H9 (cell line): ENCODE data around the gene FARP1. TPM values are rescaled to one million over a fixed set of nuclear protein-coding genes. Genes with fewer than 3 reads are reported as not detected.
A peak's percentile ranks its signal among the peaks of the same experiment; 100 is the strongest.

Source experiments
- DNase-seq: peaks from one replicate; pipeline ENCODE4 v3.0.0-alpha.2; 2017
- H2AFZ ChIP-seq: one replicate; pipeline ENCODE4 v1.6.1; 2013; ENCODE audit warnings: mild to moderate bottlenecking, low read length, control low read depth, moderate library complexity
- H2AK5ac ChIP-seq: 2 replicates; pipeline ENCODE4 v1.6.1; 2013; ENCODE audit warnings: low read length, control low read depth, mixed read lengths; ENCODE audit not compliant: insufficient read length
- H2BK120ac ChIP-seq: one replicate; pipeline ENCODE4 v1.6.1; 2013; ENCODE audit warnings: low read depth, mild to moderate bottlenecking, low read length, control low read depth, inconsistent platforms; ENCODE audit not compliant: poor library complexity, severe bottlenecking
- H2BK12ac ChIP-seq: 2 replicates; pipeline ENCODE4 v1.6.1; 2013; ENCODE audit warnings: low read length, control low read depth, mixed read lengths, low read depth; ENCODE audit not compliant: insufficient read length
- H2BK15ac ChIP-seq: 2 replicates; pipeline ENCODE4 v1.6.1; 2013; ENCODE audit warnings: low read depth, low read length, control low read depth
- H2BK20ac ChIP-seq: one replicate; pipeline ENCODE4 v1.6.1; 2013; ENCODE audit warnings: low read depth, mild to moderate bottlenecking, low read length, control low read depth, inconsistent platforms; ENCODE audit not compliant: poor library complexity, severe bottlenecking
- H2BK5ac ChIP-seq: 2 replicates; pipeline ENCODE4 v1.6.1; 2013; ENCODE audit warnings: low read length, control low read depth, mixed read lengths; ENCODE audit not compliant: insufficient read length
- H3K14ac ChIP-seq: 2 replicates; pipeline ENCODE4 v1.6.1; 2013; ENCODE audit warnings: low read length, control low read depth; ENCODE audit not compliant: insufficient read depth
- H3K18ac ChIP-seq: 2 replicates; pipeline ENCODE4 v1.6.1; 2013; ENCODE audit warnings: low read depth, mild to moderate bottlenecking, mixed read lengths, low read length, control low read depth; ENCODE audit not compliant: insufficient read length
- H3K23ac ChIP-seq: 2 replicates; pipeline ENCODE4 v1.6.1; 2013; ENCODE audit warnings: low read length, control low read depth, mixed read lengths, low read depth; ENCODE audit not compliant: insufficient read length
- H3K23me2 ChIP-seq: 2 replicates; pipeline ENCODE4 v1.6.1; 2013; ENCODE audit warnings: low read depth, mild to moderate bottlenecking, mixed read lengths, low read length, control low read depth; ENCODE audit not compliant: insufficient read length, poor library complexity, severe bottlenecking
- H3K27ac ChIP-seq: 2 replicates; pipeline ENCODE4 v1.5.1; 2013; ENCODE audit warnings: low read length, control low read depth, mixed read lengths, low read depth; ENCODE audit not compliant: insufficient read length
- H3K27me3 ChIP-seq: 2 replicates; pipeline ENCODE4 v1.6.1; 2013; ENCODE audit warnings: low read length, control low read depth, inconsistent platforms; ENCODE audit not compliant: insufficient read depth
- H3K4ac ChIP-seq: 2 replicates; pipeline ENCODE4 v1.6.1; 2013; ENCODE audit warnings: low read depth, mild to moderate bottlenecking, control low read depth, inconsistent platforms, low read length, moderate library complexity
- H3K4me1 ChIP-seq: 2 replicates; pipeline ENCODE4 v1.6.1; 2013; ENCODE audit warnings: low read length, control low read depth, inconsistent platforms; ENCODE audit not compliant: insufficient read depth
- H3K4me2 ChIP-seq: 2 replicates; pipeline ENCODE4 v1.6.1; 2013; ENCODE audit warnings: low read length, control low read depth, mixed read lengths; ENCODE audit not compliant: insufficient read length, insufficient read depth
- H3K56ac ChIP-seq: 2 replicates; pipeline ENCODE4 v1.6.1; 2013; ENCODE audit warnings: low read depth, mild to moderate bottlenecking, mixed read lengths, low read length, control low read depth; ENCODE audit not compliant: insufficient read length
- H3K79me1 ChIP-seq: 2 replicates; pipeline ENCODE4 v1.6.1; 2013; ENCODE audit warnings: low read depth, mild to moderate bottlenecking, moderate library complexity, low read length, control low read depth, inconsistent platforms; ENCODE audit not compliant: insufficient read depth, poor library complexity, severe bottlenecking
- H3K79me2 ChIP-seq: 2 replicates; pipeline ENCODE4 v1.6.1; 2013; ENCODE audit warnings: low read length, control low read depth, inconsistent platforms; ENCODE audit not compliant: insufficient read depth
- H3K9ac ChIP-seq: 2 replicates; pipeline ENCODE4 v1.6.1; 2013; ENCODE audit warnings: low read length, control low read depth, mixed read lengths; ENCODE audit not compliant: insufficient read length; ENCODE audit errors: extremely low read depth
- H3K9me3 ChIP-seq: one replicate; pipeline ENCODE4 v1.6.1; 2013; ENCODE audit warnings: low read depth, low read length, inconsistent platforms; ENCODE audit not compliant: control insufficient read depth
- H3T11ph ChIP-seq: one replicate; pipeline ENCODE4 v1.6.1; 2013; ENCODE audit warnings: mild to moderate bottlenecking, low read length, control low read depth, inconsistent platforms
- H4K20me1 ChIP-seq: one replicate; pipeline ENCODE4 v1.6.1; 2013; ENCODE audit not compliant: control insufficient read depth, insufficient read length, insufficient read depth
- H4K5ac ChIP-seq: 2 replicates; pipeline ENCODE4 v1.6.1; 2013; ENCODE audit warnings: low read depth, mild to moderate bottlenecking, mixed read lengths, low read length, control low read depth; ENCODE audit not compliant: insufficient read length
- H4K8ac ChIP-seq: replicated peaks from 2 replicates; pipeline ENCODE4 v1.6.1; 2013; ENCODE audit warnings: low read length, control low read depth, mixed read lengths, low read depth; ENCODE audit not compliant: insufficient read length
- H4K91ac ChIP-seq: 2 replicates; pipeline ENCODE4 v1.6.1; 2013; ENCODE audit warnings: low read depth, mild to moderate bottlenecking, moderate library complexity, mixed read lengths, low read length, control low read depth; ENCODE audit not compliant: insufficient read length
- H3K27ac Mint-ChIP-seq, 3 experiments: 2 replicates in 2 of 3; 3 replicates in 1 of 3; pipeline ENCODE4 v1.8.0; 2020 to 2021; ENCODE audit warnings: mixed read lengths in 3 of 3, mild to moderate bottlenecking in 1 of 3, moderate library complexity in 1 of 3
- H3K27me3 Mint-ChIP-seq: 2 replicates; pipeline ENCODE4 v1.8.0; 2021; ENCODE audit warnings: low read depth, mild to moderate bottlenecking, moderate library complexity, mixed read lengths
- H3K36me3 Mint-ChIP-seq, 3 experiments: 2 replicates in 2 of 3; 3 replicates in 1 of 3; pipeline ENCODE4 v1.8.0; 2020 to 2021; ENCODE audit warnings: low read depth in 3 of 3, mixed read lengths in 3 of 3; ENCODE audit not compliant: insufficient read depth in 1 of 3
- H3K4me1 Mint-ChIP-seq, 2 experiments: 2 replicates each; pipeline ENCODE4 v1.8.0; 2020; ENCODE audit warnings: mixed read lengths in 2 of 2
- H3K4me3 Mint-ChIP-seq, 2 experiments: 2 replicates in 1 of 2; 3 replicates in 1 of 2; pipeline ENCODE4 v1.8.0; 2020 to 2021; ENCODE audit warnings: mild to moderate bottlenecking in 2 of 2, mixed read lengths in 2 of 2, moderate library complexity in 1 of 2
- H3K9me3 Mint-ChIP-seq, 2 experiments: 2 replicates in 1 of 2; 3 replicates in 1 of 2; pipeline ENCODE4 v1.8.0; 2020; ENCODE audit warnings: mild to moderate bottlenecking in 2 of 2, mixed read lengths in 2 of 2, moderate library complexity in 1 of 2
- CTCF ChIP-seq: fragments of 200-600 bp; sonication (generic); conservative IDR thresholded peaks from 3 replicates; pipeline ENCODE4 v1.8.0; 2021; ENCODE audit warnings: antibody characterized with exemption, mild to moderate bottlenecking
- WGBS: extraction: QIAGEN DNeasy Blood & Tissue Kit; methylation state at CpG from one replicate; pipeline ENCODE4 v1.1.7; 2013; ENCODE audit warnings: missing lambda C conversion rate, low lambda C conversion rate, mixed read lengths; ENCODE audit not compliant: insufficient read length; ENCODE audit errors: extremely low coverage; 5-methylcytosine and 5-hydroxymethylcytosine counted together
- total RNA-seq: library from RNA; stranded (reverse); gene quantifications from 2 replicates; pipeline ENCODE4 v1.2.1, GENCODE V29; 2021

FARP1 gene
- total RNA-seq, 1 experiment from 2014 or later: 95.9 TPM

- H2AFZ ChIP-seq: no peak overlapping the region
- no peak overlapping the region for H3K56ac ChIP-seq
- peak overlapping the region; percentile 7 for H2BK120ac ChIP-seq
- H2BK15ac ChIP-seq: no peak overlapping the region
- no peak overlapping the region for H3K23ac ChIP-seq
- H3K18ac ChIP-seq: peak overlapping the region; percentile 31
- H3K9me3 ChIP-seq: no peaks in the 10 kb centered on the region
- H3K4ac ChIP-seq: no peak overlapping the region; the same call in 1 of the 2 replicates
- no peak overlapping the region for H3T11ph ChIP-seq
- Mint-ChIP-seq H3K36me3 (peaks cover 0 to 9% (median 4%) of the 10 kb centered on the region in 3 experiments; a peak in 4 of 7 replicates), H3K27ac (peak overlapping the region; percentile 86 to 98 (median 96)), H3K27me3 (no peaks in the 10 kb centered on the region), H3K4me3 (peak overlapping the region; percentile 51 to 66), H3K4me1 (peaks cover 75 to 81% of the 10 kb centered on the region in 2 experiments), H3K9me3 (no peaks in the 10 kb centered on the region)
- H3K14ac ChIP-seq: peak overlapping the region; percentile 41; the same call in 1 of the 2 replicates
- H3K23me2 ChIP-seq: no peaks in the 10 kb centered on the region
- no peak overlapping the region for H3K9ac ChIP-seq
- no peak overlapping the region for H2AK5ac ChIP-seq
- no peak overlapping the region for H2BK20ac ChIP-seq
- H4K91ac ChIP-seq: no peak overlapping the region
- H4K20me1 ChIP-seq: no peaks in the 10 kb centered on the region
- H2BK5ac ChIP-seq: no peak overlapping the region
- WGBS: no CpG with 5 or more reads among the region's 21 CpGs
- H2BK12ac ChIP-seq: no peak overlapping the region
- peaks cover 26% of the 10 kb centered on the region; the same call in 1 of the 2 replicates for H3K79me2 ChIP-seq
- H3K79me1 ChIP-seq: peaks cover 13% of the 10 kb centered on the region
- H3K27me3 ChIP-seq: no peaks in the 10 kb centered on the region
- TF ChIP-seq CTCF: no peak
- H3K4me2 ChIP-seq: peak overlapping the region; percentile 26
- peaks cover 7% of the 10 kb centered on the region; the same call in 1 of the 2 replicates for H3K4me1 ChIP-seq
- peak overlapping the region; percentile 47 for H3K27ac ChIP-seq
- DNase-seq: peak; percentile 91
- no peak overlapping the region for H4K8ac ChIP-seq
- no peak overlapping the region for H4K5ac ChIP-seq
These were observed 341.7 kb downstream of the FARP1 start for GRCh38 chr13:98484289-98485219.
